HG03095 (cell line): ENCODE data around the gene AKAP13.
A peak's percentile ranks its signal among the peaks of the same experiment; 100 is the strongest.

ENCODE experiments used
- ATAC-seq: cut with Tn5 transposase; IDR thresholded peaks from one replicate; pipeline ENCODE4 v1.9.1; 2021; ENCODE audit warnings: moderate library complexity; ENCODE audit not compliant: unreplicated experiment

Gene AKAP13

DNA sequence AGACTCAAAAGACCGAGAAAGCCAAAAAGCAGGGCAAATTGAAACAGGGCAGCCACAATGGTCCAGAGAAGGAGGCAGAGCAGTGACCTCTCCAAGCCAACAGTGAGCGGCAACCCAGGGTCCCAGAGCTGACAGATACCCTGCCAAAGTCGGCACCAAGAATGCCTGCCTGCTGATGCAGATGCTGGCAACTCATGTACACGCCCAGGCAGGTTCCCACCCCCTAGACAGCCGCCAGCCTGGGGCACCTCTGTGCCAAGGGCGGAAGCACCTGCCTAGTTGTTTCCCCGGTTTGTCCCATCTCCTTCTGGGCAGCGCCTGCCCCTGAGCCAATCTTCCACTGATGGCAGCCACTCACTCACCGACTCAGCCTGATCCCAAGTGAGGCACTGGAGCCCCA is 392.3 kb downstream of the AKAP13 start:
- ATAC-seq: no peak

- ATAC-seq: no peak
These were observed 392.8 kb downstream of the AKAP13 start for GRCh38 chr15:85773249-85773648.

DNA sequence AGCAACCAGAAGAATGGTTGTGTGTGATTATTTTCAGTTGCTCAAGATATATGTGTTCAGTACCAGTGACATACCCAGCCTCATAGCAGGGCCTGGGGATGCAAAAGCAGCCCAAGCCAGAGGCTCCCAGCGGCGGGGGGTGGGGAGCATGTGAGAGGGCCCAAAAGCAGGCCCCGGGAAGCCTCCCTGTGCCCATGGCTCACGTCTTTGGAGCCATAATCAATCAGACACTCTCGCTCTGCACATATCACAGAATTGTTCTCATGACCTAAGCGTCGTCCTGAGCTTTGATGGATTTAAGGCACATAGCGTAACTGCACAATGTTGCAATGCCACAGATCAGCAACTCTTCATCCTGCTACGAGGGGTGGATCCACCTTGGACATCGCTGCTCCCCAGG is 393.6 kb downstream of the AKAP13 start:
- no peak for ATAC-seq

GRCh38 chr15:85777250-85778106 is 397.1 kb downstream of the AKAP13 start:
- no peak for ATAC-seq

GRCh38 chr15:85778107-85778776 is 397.8 kb downstream of the AKAP13 start:
- ATAC-seq: no peak

GRCh38 chr15:85779249-85779648 is 398.8 kb downstream of the AKAP13 start:
- ATAC-seq: no peak

- ATAC-seq: no peak
These were observed 400.0 kb downstream of the AKAP13 start for GRCh38 chr15:85780225-85780985.

- ATAC-seq: no peak
These were observed 400.7 kb downstream of the AKAP13 start for GRCh38 chr15:85781099-85781498.

DNA sequence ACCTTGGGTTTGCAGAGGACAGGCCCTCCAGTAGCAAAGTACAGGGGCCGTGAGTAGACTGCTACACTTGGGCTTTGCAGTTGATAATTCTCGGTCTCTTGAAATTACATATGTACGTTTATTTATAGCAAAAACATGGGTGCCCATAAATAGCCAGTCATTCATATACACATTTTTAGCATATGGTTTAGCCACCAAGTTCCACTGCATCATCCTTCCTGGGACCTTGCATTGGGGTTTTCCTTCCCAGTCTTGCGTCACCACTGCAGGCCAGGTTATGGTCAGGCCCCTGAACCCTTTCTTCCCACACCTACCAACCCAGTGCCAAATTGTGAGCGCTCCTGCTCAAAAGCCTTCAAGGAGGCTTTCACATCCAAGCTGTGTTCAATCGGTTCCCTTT is 401.7 kb downstream of the AKAP13 start:
- ATAC-seq: no peak

GRCh38 chr15:85785887-85786780 is 405.7 kb downstream of the AKAP13 start:
- no peak for ATAC-seq

DNA sequence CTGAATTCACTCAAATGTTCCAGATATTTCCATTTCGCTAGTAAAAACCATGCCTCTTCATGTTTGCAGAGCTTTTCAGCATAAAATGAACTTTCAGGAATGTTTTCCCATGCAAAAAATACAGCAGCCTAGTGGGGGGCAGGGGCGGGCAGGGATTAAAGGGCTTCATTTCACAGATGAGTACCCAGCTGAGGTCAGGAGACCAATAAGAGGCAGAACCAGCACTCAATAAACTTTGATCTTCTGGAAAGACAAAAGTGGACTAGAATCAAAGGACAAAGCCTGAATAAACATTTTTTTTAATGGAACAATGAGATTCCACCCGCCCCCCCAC is 406.3 kb downstream of the AKAP13 start:
- ATAC-seq: no peak

GRCh38 chr15:85788771-85789495 is 408.5 kb downstream of the AKAP13 start:
- ATAC-seq: no peak

DNA sequence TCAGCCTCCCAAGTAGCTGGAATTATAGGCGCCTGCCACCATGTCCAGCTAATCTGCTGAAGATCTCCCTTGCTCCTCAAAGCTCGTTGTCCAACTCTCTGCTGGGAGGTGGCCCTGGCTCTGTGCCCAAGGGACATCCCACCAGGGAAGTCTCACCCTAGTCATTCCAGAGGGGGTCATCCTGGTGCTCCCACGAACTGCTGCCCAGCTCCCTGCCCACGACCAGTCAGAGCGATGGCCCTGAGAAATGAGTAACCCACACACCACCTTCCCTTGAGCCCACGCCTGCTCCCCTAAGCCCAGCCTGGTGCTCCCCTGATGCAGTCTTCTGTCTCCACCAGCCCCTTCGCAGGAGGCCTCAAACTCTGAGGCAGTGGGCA is 409.1 kb downstream of the AKAP13 start:
- no peak for ATAC-seq

DNA sequence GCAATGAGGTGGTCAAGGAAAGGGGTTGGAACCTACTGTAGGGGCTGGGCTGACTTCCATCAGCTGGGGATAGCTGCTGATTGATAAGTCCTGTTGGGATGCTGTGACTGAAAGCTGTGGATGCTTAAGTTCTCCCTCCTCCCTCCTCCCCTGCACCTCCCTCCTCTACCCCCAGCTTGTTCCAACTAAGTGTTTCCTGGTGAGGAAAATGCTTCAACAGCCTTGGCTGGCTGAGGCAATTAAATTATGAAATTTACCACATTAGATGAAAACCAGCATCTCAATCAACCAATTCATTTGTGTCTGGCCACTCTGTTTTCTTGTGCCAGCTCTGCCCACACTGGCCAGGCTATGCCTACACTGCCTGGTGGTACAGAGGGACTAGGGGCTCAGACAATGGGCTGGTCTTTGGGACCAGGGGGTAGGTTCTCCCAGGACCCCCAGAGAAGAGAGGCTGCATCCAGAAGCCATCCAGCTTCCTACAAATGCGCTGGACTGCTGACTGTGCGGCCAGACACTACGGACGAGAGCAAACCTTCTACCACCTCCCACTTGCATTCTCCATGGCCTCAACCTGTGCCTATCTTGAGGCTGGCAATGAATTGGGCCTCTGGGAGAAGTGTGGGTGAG is 411.8 kb downstream of the AKAP13 start:
- ATAC-seq: no peak

DNA sequence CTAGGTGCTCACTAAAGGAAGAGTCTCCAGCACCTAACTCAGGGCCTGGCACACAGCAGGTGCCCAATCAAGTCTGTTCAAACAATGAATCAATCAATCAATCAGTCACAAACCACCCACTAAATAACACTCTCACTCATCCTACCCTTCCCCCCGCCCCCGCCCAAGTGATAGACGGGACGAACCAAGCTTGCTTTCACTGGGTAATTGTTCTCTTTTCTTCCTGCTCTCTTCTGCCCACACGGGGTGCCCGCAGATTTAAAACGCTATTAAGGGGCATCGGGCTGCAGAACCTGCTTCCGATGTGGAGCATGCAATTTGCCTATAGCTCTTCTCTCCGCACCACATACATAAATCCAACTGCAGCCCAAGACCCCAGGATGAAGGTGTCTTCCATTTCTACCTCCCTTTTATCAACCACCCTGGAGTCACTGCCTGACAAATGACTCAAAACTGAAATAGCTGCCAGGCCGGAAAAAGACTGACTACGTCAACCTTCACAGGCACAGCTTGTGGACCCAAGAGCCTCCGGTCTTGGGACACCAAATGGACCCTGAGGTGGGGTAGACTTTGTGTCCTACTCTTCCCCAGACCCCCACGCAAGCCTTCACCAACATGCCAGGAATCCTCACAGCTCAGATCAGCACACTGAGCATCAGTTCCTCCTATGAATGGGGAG is 412.6 kb downstream of the AKAP13 start:
- no peak for ATAC-seq

DNA sequence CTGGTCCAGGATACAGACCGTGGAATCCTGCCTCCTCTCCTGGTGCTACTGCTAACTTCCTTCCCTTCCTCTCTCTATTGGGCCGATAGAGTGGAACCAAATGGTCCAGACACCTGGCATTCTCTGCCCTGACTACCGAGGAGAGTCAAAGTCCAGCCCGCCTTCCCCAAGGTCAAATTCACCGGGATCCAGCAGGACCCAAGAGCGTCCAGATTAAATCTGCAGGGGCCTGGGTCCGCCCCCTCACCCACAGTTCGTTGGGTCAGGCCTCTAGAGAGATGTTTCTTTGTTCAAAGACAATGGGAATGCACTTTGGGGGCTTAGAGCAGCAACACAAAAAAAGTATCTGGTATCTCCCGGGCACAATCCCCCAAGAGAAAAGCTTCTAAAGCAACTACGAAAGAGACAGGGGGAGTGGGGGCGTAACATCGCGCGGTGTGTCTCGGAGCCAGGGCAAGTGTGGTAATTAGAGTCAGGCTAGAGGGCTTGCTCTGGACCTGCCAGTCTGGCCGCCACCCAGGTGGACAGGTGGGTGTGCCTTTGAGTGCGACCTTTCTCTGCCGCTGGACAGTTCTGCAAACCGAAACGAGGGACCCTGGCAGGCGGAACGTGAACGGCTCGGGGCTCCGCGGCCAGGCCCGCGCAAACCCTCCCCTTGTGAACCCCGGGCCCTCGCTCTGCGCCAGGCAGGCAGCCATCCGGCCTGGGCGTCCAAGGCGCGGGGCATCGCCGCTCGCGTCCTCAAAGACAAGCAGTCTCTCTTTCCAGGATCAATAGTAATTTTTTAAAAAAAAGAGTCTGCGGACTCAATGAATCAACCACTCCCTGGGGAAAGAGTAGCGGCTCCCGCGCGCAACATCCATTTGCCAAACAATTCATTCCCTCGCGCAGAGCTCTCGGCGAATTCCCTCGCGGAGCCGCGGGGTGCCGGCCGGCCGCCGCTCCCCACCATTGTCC is 413.5 kb downstream of the AKAP13 start:
- ATAC-seq: peak; percentile 41

DNA sequence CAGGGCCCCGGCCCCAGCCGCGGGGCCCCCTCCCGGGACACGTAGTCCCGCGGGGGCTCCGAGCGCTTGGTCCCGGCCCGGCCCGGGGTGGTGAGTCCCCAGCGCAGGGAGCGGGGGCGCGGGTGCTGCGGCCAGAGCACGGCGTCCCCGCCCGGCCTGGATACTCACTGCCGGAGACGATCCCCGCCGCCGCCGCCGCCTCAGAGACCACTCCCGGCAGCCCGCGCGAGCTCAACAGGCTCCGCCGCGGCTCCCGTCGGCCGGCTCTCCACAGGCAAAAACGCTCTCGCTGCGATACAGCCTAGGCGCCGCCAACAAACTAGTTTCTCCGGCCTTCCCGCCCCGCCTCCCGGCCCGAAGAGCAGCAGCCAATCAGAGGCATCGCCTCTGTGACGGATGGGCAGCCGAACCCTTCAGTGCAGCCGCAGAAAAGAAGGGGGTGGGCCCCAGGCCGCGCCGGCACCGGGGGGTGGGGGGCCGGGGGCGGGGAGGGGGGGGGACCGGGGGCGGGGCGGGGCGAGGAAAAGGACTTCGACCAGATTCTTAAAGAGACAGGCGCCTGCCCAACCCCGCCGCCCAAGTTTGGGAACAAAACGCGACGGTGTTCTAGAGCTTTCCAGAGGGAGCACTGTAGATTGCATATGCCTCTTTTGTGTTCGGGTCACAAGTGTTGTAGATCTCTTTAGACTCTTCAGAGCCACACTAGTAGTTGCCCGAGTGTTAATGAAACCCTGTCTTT is 414.4 kb downstream of the AKAP13 start, which contains the start of gene KLHL25:
KLHL25 (minus strand) TSS at position 328 of the 739 bp plus-strand sequence. CDS start 25,115 bp downstream, outside the sequence.
- ATAC-seq: peak; percentile 98
